ENCODE measurements around the gene LYPD6B. TPM values are rescaled to one million over a fixed set of nuclear protein-coding genes. Genes with fewer than 3 reads are reported as not detected.

The LYPD6B gene
- total RNA-seq, 1 donor from 2014 or later, result not detected

- Mint-ChIP-seq H3K9me3 (peaks cover 5% of the 10 kb centered on the region), H3K36me3 (ENCODE audit: low read depth) (peaks cover 2% of the 10 kb centered on the region), H3K27ac (ENCODE audit: unreplicated experiment) (no peak overlapping the region), H3K4me1 (peaks cover 4% of the 10 kb centered on the region), H3K4me3 (no peak overlapping the region), H3K27me3 (ENCODE audit: low read depth) (peaks cover 61% of the 10 kb centered on the region)
- no peak for DNase-seq (ENCODE audit: low read depth, low spot score)
- no peak for TF ChIP-seq CTCF (conservative IDR thresholded peaks at IDR 0.05)
Observed at GRCh38 chr2:149041482-149041881, 3.0 kb downstream of the LYPD6B start.

GRCh38 chr2:149042881-149043280, 4.4 kb downstream of the LYPD6B start:
- H3K27me3 Mint-ChIP-seq (ENCODE audit: low read depth), result peaks cover 47% of the 10 kb centered on the region
- H3K4me1 Mint-ChIP-seq, result peaks cover 3% of the 10 kb centered on the region
- H3K4me3 Mint-ChIP-seq, result no peak overlapping the region
- H3K27ac Mint-ChIP-seq (ENCODE audit: unreplicated experiment), result no peak overlapping the region
- H3K9me3 Mint-ChIP-seq, result peaks cover 5% of the 10 kb centered on the region
- no peak for DNase-seq (ENCODE audit: low read depth, low spot score)
- TF ChIP-seq CTCF (conservative IDR thresholded peaks at IDR 0.05), result no peak
- peaks cover 2% of the 10 kb centered on the region for H3K36me3 Mint-ChIP-seq (ENCODE audit: low read depth)

- peaks cover 5% of the 10 kb centered on the region for H3K9me3 Mint-ChIP-seq
- no peak for TF ChIP-seq CTCF (conservative IDR thresholded peaks at IDR 0.05)
- H3K36me3 Mint-ChIP-seq (ENCODE audit: low read depth), result peaks cover 2% of the 10 kb centered on the region
- DNase-seq (ENCODE audit: low read depth, low spot score), result no peak
- H3K4me3 Mint-ChIP-seq, result no peak overlapping the region
- peaks cover 34% of the 10 kb centered on the region for H3K27me3 Mint-ChIP-seq (ENCODE audit: low read depth)
- H3K4me1 Mint-ChIP-seq, result no peaks in the 10 kb centered on the region
- H3K27ac Mint-ChIP-seq (ENCODE audit: unreplicated experiment), result no peak overlapping the region
Observed at GRCh38 chr2:149044500-149044899, 6.0 kb downstream of the LYPD6B start.

GRCh38 chr2:149047118-149047517, 8.6 kb downstream of the LYPD6B start:
- Mint-ChIP-seq H3K4me1 (no peaks in the 10 kb centered on the region), H3K27ac (ENCODE audit: unreplicated experiment) (no peak overlapping the region), H3K27me3 (ENCODE audit: low read depth) (peaks cover 9% of the 10 kb centered on the region), H3K4me3 (no peak overlapping the region), H3K9me3 (peaks cover 5% of the 10 kb centered on the region), H3K36me3 (ENCODE audit: low read depth) (peaks cover 2% of the 10 kb centered on the region)
- TF ChIP-seq CTCF (conservative IDR thresholded peaks at IDR 0.05), result no peak
- DNase-seq (ENCODE audit: low read depth, low spot score), result no peak

- no peak for DNase-seq (ENCODE audit: low read depth, low spot score)
- Mint-ChIP-seq H3K9me3 (peaks cover 5% of the 10 kb centered on the region), H3K36me3 (ENCODE audit: low read depth) (peaks cover 2% of the 10 kb centered on the region), H3K27me3 (ENCODE audit: low read depth) (peaks cover 2% of the 10 kb centered on the region), H3K4me1 (no peaks in the 10 kb centered on the region), H3K4me3 (no peak overlapping the region), H3K27ac (ENCODE audit: unreplicated experiment) (no peak overlapping the region)
- TF ChIP-seq CTCF (conservative IDR thresholded peaks at IDR 0.05), result no peak
Observed at GRCh38 chr2:149049142-149049541, 10.6 kb downstream of the LYPD6B start.

GRCh38 chr2:149050188-149050587, 11.7 kb downstream of the LYPD6B start:
- Mint-ChIP-seq H3K4me3 (no peak overlapping the region), H3K9me3 (peaks cover 5% of the 10 kb centered on the region), H3K4me1 (no peaks in the 10 kb centered on the region), H3K36me3 (ENCODE audit: low read depth) (no peaks in the 10 kb centered on the region), H3K27me3 (ENCODE audit: low read depth) (peaks cover 2% of the 10 kb centered on the region), H3K27ac (ENCODE audit: unreplicated experiment) (no peak overlapping the region)
- TF ChIP-seq CTCF (conservative IDR thresholded peaks at IDR 0.05), result no peak
- no peak for DNase-seq (ENCODE audit: low read depth, low spot score)

Data from neural crest cell (in vitro differentiated cells).